GM10266 (cell line): Measurements from ENCODE around the gene ASCC1.

ENCODE experiments used
- DNase-seq: peaks from one replicate; pipeline ENCODE4 v3.0.0; 2012; ENCODE audit errors: extremely low spot score
- TF ChIP-seq, protein P1 (sequence below): IDR thresholded peaks from 2 replicates; pipeline ENCODE4 v1.5.1; 2012; ENCODE audit warnings: mild to moderate bottlenecking, low read depth; ENCODE audit not compliant: control insufficient read depth, insufficient read depth; ENCODE audit errors: missing control alignments

ASCC1 gene

DNA sequence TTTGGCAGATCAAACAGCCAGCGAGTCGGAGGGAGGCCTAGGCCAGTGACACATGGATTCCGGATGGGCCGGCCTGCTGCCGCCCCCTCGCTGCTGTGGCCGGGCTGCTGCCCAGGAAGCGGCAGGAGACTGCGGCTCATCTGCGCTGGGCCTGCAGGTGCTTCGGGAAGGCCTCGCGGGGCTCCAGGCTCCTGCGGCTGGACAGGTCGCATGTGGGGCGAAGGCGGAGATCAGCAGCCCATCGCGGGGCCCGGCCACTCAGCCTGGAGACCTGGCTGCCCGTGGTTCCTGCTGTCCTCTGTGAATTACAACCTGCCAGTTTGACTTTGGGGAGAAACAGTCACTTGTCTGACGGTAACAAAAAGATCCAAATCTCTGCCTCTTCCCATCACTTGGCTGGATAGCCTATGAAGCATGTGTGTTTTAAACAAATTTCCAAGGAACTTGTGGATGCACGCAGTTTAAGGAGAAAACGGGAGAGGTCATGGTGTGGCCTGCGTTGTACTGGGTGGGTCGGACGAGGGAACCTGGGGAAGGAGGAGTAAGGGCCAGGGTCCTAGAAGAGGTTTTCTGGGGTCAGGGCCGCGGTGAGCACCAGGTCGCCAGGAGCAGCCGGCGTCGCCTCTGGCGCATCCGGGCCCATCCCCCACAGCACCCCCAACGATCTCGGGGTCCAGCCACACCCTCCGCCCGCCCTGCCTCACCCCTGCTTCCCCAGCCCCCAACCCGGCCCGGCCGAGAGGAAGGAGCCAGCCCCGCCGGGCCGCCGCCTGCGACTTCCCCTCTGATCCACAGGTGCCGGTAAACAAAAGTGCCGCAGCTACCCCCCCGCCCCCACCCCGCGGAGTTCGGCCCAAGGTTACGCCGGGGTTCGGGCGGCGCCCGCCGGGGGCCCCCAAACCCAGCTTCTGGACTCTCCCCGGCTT, 129.3 kb downstream of the ASCC1 start:
- peak; percentile 68 for DNase-seq
- TF ChIP-seq, protein P1, sequence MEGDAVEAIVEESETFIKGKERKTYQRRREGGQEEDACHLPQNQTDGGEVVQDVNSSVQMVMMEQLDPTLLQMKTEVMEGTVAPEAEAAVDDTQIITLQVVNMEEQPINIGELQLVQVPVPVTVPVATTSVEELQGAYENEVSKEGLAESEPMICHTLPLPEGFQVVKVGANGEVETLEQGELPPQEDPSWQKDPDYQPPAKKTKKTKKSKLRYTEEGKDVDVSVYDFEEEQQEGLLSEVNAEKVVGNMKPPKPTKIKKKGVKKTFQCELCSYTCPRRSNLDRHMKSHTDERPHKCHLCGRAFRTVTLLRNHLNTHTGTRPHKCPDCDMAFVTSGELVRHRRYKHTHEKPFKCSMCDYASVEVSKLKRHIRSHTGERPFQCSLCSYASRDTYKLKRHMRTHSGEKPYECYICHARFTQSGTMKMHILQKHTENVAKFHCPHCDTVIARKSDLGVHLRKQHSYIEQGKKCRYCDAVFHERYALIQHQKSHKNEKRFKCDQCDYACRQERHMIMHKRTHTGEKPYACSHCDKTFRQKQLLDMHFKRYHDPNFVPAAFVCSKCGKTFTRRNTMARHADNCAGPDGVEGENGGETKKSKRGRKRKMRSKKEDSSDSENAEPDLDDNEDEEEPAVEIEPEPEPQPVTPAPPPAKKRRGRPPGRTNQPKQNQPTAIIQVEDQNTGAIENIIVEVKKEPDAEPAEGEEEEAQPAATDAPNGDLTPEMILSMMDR = no peak

DNA sequence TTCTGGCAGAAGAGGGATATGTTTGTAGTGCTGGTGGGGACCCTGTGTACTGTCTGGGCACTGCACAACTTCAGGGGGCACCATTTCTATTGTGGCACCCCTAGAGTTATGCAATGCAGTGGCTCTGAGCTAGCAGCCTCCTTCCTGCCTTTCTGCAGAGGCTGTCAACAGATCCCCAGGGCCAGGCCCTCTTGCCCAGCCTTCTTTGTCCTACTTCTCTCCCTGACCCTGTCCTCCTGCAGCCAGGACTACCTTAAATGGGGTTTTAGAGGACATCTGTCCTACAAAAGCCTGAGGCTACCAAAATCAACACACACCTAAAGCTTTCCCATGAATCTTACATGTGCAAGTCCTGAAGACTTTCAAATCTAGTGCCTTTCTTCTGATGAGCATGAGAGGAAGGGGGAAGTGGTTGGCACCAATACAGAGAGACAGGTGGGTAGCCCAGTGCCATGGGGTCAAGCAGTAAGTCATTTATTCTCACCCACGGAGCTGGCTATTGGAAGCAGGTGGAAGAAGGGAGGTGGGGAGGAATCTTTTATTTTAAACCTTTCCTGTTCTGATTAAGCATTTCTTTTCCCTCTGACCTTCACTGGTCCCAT, 130.1 kb downstream of the ASCC1 start:
- TF ChIP-seq, protein P1 = no peak
- DNase-seq = peak; percentile 23

DNA sequence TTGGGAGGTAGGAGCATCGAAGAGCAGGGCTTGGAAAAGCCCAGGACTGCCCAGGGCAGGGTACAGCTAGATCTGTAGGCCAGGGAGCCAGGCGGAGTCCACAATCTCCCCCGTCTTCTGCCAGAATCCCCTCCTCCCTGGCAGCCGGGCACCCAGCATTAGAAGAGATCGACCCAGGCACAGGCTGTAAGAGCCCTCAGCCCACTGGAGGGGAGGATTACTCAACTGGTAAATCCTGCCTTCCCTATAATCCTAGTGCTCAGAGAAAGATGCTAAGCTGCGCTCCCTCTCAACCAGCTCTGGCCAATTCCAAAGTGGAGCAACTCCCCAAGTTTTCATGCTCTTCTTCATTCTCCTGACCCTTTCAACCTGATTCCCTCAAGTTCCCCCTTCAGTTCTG, 130.9 kb downstream of the ASCC1 start:
- TF ChIP-seq, protein P1 = no peak
- no peak for DNase-seq

DNA sequence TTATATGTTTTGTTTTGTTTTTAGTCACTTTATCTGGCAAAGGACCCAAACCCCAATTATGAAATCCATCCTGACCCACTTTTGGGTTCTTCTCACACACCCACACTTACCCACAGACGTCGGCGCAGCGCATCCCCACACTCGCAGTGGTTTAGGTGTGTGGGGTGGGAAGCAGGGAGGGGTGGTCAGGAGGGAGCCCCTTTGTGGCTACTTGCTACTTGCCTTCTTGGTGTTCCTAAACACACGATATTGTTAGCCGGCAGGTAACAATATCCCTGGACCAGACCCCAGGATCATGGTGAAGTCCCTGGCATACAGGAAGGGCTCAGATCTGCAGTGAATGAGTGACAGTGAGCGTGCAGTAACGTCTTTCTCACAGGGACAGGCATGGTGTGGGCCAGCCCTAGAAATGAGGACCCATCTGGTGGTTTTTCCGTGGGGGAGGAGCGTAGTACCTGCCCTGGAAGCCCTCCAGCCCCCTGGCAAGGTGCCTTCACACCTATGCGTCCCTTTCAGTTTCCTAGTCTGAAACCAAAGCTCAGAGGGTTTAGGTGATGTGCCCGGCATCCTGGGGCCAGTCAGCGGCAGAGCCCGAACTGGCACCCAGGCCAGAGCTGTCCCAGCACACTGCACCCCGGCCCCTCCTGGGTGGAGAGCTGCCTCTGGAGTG, 132.2 kb downstream of the ASCC1 start:
- no peak for DNase-seq
- TF ChIP-seq, protein P1 = no peak

DNA sequence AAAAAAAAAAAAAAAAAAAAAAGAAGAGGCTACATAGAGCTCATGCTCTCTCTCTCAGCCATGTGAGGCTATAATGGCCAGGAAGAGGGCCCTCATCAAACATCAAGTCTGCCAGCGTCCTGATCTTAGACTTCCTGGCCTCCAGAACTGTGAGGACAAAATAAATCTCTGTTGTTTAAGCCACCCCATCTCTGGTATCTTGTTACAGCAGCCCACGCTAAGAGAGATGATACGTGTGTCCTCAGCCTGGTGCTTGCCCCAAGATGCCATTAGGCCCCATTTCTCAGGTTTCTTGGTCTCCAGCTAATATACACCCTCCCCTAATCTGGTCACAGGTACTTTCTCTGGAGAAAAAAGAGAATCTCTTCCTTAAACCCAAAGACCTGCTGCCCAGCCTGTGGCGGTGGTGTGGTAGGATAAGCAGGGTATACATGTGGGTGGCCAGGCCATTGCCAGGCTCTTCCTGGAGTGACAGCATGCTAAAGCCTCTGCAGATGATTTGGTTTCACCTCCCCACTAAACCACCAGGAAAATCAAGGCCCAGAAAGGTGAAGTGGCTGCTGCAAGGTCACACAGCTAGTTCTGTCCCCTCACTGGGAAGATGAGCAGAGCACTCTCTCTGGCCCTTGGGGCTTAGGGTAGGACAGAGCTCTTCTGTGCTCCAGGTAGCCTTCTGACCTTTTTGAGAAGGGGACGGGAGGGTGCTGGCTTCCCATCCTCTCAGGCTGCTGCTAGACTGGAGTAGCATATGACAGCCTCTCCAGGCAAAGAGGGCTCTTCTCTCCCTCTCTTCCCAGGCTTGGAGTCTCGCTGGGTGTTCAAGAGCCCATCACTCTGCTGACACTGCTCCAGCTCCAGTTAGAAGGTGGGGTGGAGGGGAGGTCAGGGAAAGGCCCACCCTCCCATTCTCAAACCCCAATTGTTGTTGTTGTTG, 133.0 kb downstream of the ASCC1 start:
- TF ChIP-seq, protein P1 = no peak
- no peak for DNase-seq

DNA sequence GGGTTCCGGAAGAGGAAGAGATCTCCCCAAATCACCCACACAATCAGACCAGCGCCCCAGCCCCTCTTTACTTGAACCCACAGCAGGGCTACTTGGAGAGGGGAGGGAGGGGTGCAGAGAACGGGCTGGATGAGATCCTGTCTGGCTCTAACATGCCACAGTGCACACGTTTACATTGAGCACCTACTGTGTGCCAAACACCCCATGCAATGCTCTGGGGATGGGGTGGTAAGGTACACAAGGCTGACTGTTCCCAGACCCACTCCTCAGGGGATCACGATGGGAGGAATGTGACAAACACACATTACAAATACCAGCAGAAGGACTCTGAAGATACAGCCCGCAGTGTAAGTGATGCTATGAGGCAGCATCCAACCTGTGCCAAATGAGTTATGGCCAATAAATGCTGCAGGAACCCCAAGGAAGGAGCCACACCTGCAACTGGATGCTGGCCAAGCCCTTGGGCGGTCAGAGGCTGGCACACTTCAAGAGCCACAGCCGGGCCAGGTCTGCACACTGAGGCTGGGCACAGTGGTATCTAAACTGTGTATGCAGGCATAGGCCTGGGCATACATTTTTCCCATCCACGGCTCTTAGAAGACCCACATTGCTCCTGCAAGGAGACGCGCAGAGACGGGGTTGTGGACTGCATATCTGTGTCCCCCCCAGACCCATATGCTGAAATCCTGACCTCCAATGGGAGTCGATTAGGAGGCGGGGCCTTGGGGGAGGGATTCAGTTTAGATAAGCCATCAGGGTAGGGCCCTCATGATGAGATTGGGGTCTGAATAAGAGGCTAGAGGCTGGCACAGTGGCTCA, 134.1 kb downstream of the ASCC1 start:
- no peak for DNase-seq
- TF ChIP-seq, protein P1 = no peak
